SU-DHL-6 (cell line): ENCODE measurements around the gene EXD3.

ENCODE experiments used
- CTCF ChIP-seq: fragments of 200-600 bp; sonication (generic); IDR thresholded peaks from one replicate; pipeline ENCODE4 v1.5.1; 2017; ENCODE audit warnings: antibody characterized with exemption, mild to moderate bottlenecking, low read length, moderate library complexity; ENCODE audit not compliant: insufficient read depth, poor library complexity, severe bottlenecking
- EZH2phosphoT487 ChIP-seq: fragments of 200-600 bp; sonication (generic), shearing (Covaris generic); conservative IDR thresholded peaks from 2 replicates; pipeline ENCODE4 v1.6.1; 2018; ENCODE audit warnings: mild to moderate bottlenecking, antibody characterized with exemption, low read length, moderate library complexity, mixed read lengths

GRCh38 chr9:137388589-137389427, 34.2 kb downstream of the EXD3 start:
- no peak for TF ChIP-seq CTCF
- TF ChIP-seq EZH2phosphoT487 = no peak
